Ureter (tissue), 1 donor: Measurements from ENCODE around the gene LAGE3. TPM values are rescaled to one million over a fixed set of nuclear protein-coding genes. Genes with fewer than 3 reads are reported as not detected.

Source experiments
- DNase-seq: peaks from one replicate; pipeline ENCODE4 v3.0.0-alpha.2; 2020; ENCODE audit warnings: low spot score
- total RNA-seq: library from RNA; stranded (reverse); gene quantifications from one replicate; pipeline ENCODE4 v1.2.4, GENCODE V29; 2023
- donor health status: DM: yes; HTN: yes; CAD: no.

LAGE3 gene
- total RNA-seq, 1 donor from 2014 or later = 17.5 TPM

- DNase-seq = no peak
Measured at GRCh38 chrX:154458116-154458953, 20.7 kb downstream of the LAGE3 start, which contains the start of gene PLXNA3. TSS of gene PLXNA3 (plus strand) at chrX:154458281. CDS start at chrX:154460184, 1,903 bp downstream.

GRCh38 chrX:154457491-154458115 is 21.5 kb downstream of the LAGE3 start:
- no peak for DNase-seq

- no peak for DNase-seq
Measured at GRCh38 chrX:154452823-154453222, 26.3 kb downstream of the LAGE3 start.

GRCh38 chrX:154450312-154450711 is 28.8 kb downstream of the LAGE3 start:
- no peak for DNase-seq

- DNase-seq = no peak
Measured at GRCh38 chrX:154449618-154450017, 29.5 kb downstream of the LAGE3 start.

GRCh38 chrX:154448484-154448883 is 30.6 kb downstream of the LAGE3 start:
- DNase-seq = no peak

- no peak for DNase-seq
Measured at GRCh38 chrX:154446430-154446829, 32.7 kb downstream of the LAGE3 start.

GRCh38 chrX:154445776-154446175 is 33.3 kb downstream of the LAGE3 start:
- no peak for DNase-seq

GRCh38 chrX:154444755-154445246 is 34.3 kb downstream of the LAGE3 start:
- DNase-seq = no peak

GRCh38 chrX:154443992-154444754 is 34.9 kb downstream of the LAGE3 start, which contains the start of gene FAM50A:
TSS of gene FAM50A (plus strand) at chrX:154444141. CDS start at chrX:154444236, 95 bp downstream.
- DNase-seq = peak; percentile 77

GRCh38 chrX:154443479-154443910 is 35.6 kb downstream of the LAGE3 start:
- DNase-seq = no peak

GRCh38 chrX:154441984-154442707 is 36.9 kb downstream of the LAGE3 start:
- no peak for DNase-seq

GRCh38 chrX:154441564-154441963 is 37.5 kb downstream of the LAGE3 start:
- no peak for DNase-seq

- no peak for DNase-seq
Measured at GRCh38 chrX:154440623-154441357, 38.3 kb downstream of the LAGE3 start.

- DNase-seq = no peak
Measured at GRCh38 chrX:154439841-154440240, 39.2 kb downstream of the LAGE3 start.

- no peak for DNase-seq
Measured at GRCh38 chrX:154437971-154438893, 40.8 kb downstream of the LAGE3 start.

- no peak for DNase-seq
Measured at GRCh38 chrX:154436983-154437752, 41.9 kb downstream of the LAGE3 start, which contains the start of gene GDI1. TSS of gene GDI1 (plus strand) at chrX:154437154. CDS start at chrX:154437255, 101 bp downstream.

GRCh38 chrX:154436374-154436982 is 42.6 kb downstream of the LAGE3 start:
- no peak for DNase-seq
